ENCODE data around the gene IMPDH2. TPM values are rescaled to one million over a fixed set of nuclear protein-coding genes. Genes with fewer than 3 reads are reported as not detected.

The IMPDH2 gene
- total and polyA plus RNA-seq, 2 of the 4 experiments (the other 2 are of a cell fraction): 190 to 296 TPM

- Histone ChIP-seq H3K4me3 (ENCODE audit: insufficient read depth, low read depth, low read length) (no peak overlapping the region), H3K4ac (ENCODE audit: low read depth, low read length) (no peak overlapping the region), H2BK5ac (ENCODE audit: low read depth, low read length, poor library complexity, severe bottlenecking) (no peak overlapping the region), H2AK9ac (replicated peaks; ENCODE audit: low read depth, low read length, poor library complexity) (no peak overlapping the region), H2BK120ac (ENCODE audit: low read depth, low read length) (no peak overlapping the region), H3K79me1 (ENCODE audit: low read depth in 1 of 2, low read length in 2 of 2) (peaks cover 33 to 62% of the 10 kb centered on the region in 2 experiments), H4K91ac (ENCODE audit: insufficient read depth, low read depth, low read length) (no peak overlapping the region), H4K20me1 (ENCODE audit: insufficient read depth, low read length) (peaks cover 4% of the 10 kb centered on the region), H3K36me3 (ENCODE audit: control insufficient read depth, insufficient read depth, low read length) (peaks cover 56% of the 10 kb centered on the region), H3K4me2 (ENCODE audit: low read depth, low read length) (no peak overlapping the region), H3K14ac (replicated peaks; ENCODE audit: low read depth, low read length) (no peak overlapping the region), H3K23ac (ENCODE audit: low read depth, low read length) (no peak overlapping the region), H2AFZ (replicated peaks; ENCODE audit: low read length, poor library complexity) (no peak overlapping the region), H4K8ac (ENCODE audit: low read depth in 2 of 2, low read length in 2 of 2) (no peak overlapping the region; a peak in 1 of 4 replicates), H2AK5ac (ENCODE audit: low read depth, low read length) (no peak overlapping the region), H3K9me1 (ENCODE audit: insufficient read depth, low read length) (peaks cover 29% of the 10 kb centered on the region), H4K5ac (ENCODE audit: low read depth, low read length) (no peak overlapping the region), H3K9ac (ENCODE audit: low read depth, low read length) (no peak overlapping the region), H3K56ac (ENCODE audit: extremely low read depth, insufficient read depth, low read length) (no peak overlapping the region), H3K9me3 (ENCODE audit: control insufficient read depth, insufficient read depth, low read length) (no peaks in the 10 kb centered on the region), H3K27ac (ENCODE audit: insufficient read depth, low read length) (no peak overlapping the region), H2BK20ac (ENCODE audit: low read depth, low read length) (no peak overlapping the region), H2BK15ac (ENCODE audit: low read depth, low read length) (no peak overlapping the region), H3K27me3 (ENCODE audit: control insufficient read depth, insufficient read depth, low read length) (no peaks in the 10 kb centered on the region), H3K18ac (ENCODE audit: low read depth, low read length) (no peak overlapping the region), H3K4me1 (ENCODE audit: control insufficient read depth, insufficient read depth, low read length) (peaks cover 7% of the 10 kb centered on the region)
- dilution Hi-C loops (cut with HindIII; ENCODE audit: low sequenced_read_pairs, unreplicated experiment) (no loop called here), in situ Hi-C loops (cut with MboI; ENCODE audit: low sequenced_read_pairs) (no loop called here), intact Hi-C loops (cut with micrococcal nuclease) (no loop called here)
- WGBS, 2 experiments (ENCODE audit: extremely low coverage in 2 of 2, insufficient read length in 1 of 2): no CpG with 5 or more reads among the region's 6 CpGs
- no TSS peak for BruUV-seq (replicated peaks)
- ATAC-seq (ENCODE audit: low read depth) (no peak), DNase-seq (no peak)
- POLR2A ChIA-PET (ENCODE audit: unreplicated experiment): no interaction called here
- CTCF ChIA-PET: no interaction called here
- TF ChIP-seq NFE2L2 (IDR thresholded peaks at IDR 0.05; ENCODE audit: low read depth, low read length): no peak
- TF ChIP-seq ELK1 (IDR thresholded peaks at IDR 0.05; ENCODE audit: borderline replicate concordance, low read depth, low read length): no peak
- no peak for TF ChIP-seq USF2 (IDR thresholded peaks at IDR 0.05; ENCODE audit: low read depth, low read length)
- no peak for TF ChIP-seq CTCF (conservative IDR thresholded peaks at IDR 0.05; ENCODE audit: low read depth, low read length)
- no peak for TF ChIP-seq POLR2A (IDR thresholded peaks at IDR 0.05; ENCODE audit: low read depth, low read length)
- TF ChIP-seq RCOR1 (IDR thresholded peaks at IDR 0.05; ENCODE audit: insufficient replicate concordance, low read length): no peak
- TF ChIP-seq MAFK (IDR thresholded peaks at IDR 0.05; ENCODE audit: low read depth, low read length): no peak
- TF ChIP-seq FOS (IDR thresholded peaks at IDR 0.05; ENCODE audit: low read depth, low read length): no peak
- no peak for TF ChIP-seq SMC3 (IDR thresholded peaks at IDR 0.05; ENCODE audit: low read depth, low read length)
- TF ChIP-seq RFX5 (IDR thresholded peaks at IDR 0.05; ENCODE audit: low read depth, low read length): no peak
- TF ChIP-seq CHD1 (IDR thresholded peaks at IDR 0.05; ENCODE audit: low read depth, low read length): no peak
- no peak for TF ChIP-seq CEBPB (IDR thresholded peaks at IDR 0.05; ENCODE audit: low read depth, low read length)
- no peak for TF ChIP-seq BHLHE40 (IDR thresholded peaks at IDR 0.05; ENCODE audit: low read depth, low read length)
- no peak for TF ChIP-seq MXI1 (IDR thresholded peaks at IDR 0.05; ENCODE audit: borderline replicate concordance, low read depth, low read length)
- no peak for TF ChIP-seq MAZ (IDR thresholded peaks at IDR 0.05; ENCODE audit: borderline replicate concordance, low read depth, low read length)
- TF ChIP-seq RAD21 (IDR thresholded peaks at IDR 0.05; ENCODE audit: low read length): no peak
Measured at GRCh38 chr3:49030321-49030720, 1.1 kb upstream of the IMPDH2 start.

All from IMR-90 (cell line).